ENCODE measurements around the gene SLC8A1.

- TF ChIP-seq CTCF (IDR thresholded peaks at IDR 0.05) (no peak), EZH2 (IDR thresholded peaks at IDR 0.05; ENCODE audit: borderline replicate concordance, insufficient read depth, low read depth, low read length, poor library complexity, severe bottlenecking) (no peak)
Observed at GRCh38 chr2:40271094-40271493, 180.8 kb downstream of the SLC8A1 start.

Measured in B cell (primary cell).